Gastroesophageal sphincter (tissue), 4 donors: Measurements from ENCODE around the gene CPT1B. TPM values are rescaled to one million over a fixed set of nuclear protein-coding genes. Genes with fewer than 3 reads are reported as not detected.

Source experiments
- ATAC-seq: fragments of 150-250 bp; one replicate; pipeline ENCODE4 v1.9.1; 2016; ENCODE audit warnings: mild to moderate bottlenecking, moderate library complexity
- H3K27ac ChIP-seq, 4 donors: fragments of 200-600 bp; sonication (generic) in 3 of 4; 1 replicate in 3 of 4; 2 replicates in 1 of 4; pipeline ENCODE4 v1.5.1; 2016 to 2019
- H3K27me3 ChIP-seq: fragments of 200-600 bp; sonication (generic); one replicate; pipeline ENCODE4 v1.5.1; 2019
- H3K36me3 ChIP-seq, 2 donors: fragments of 200-600 bp; sonication (generic); one replicate each; pipeline ENCODE4 v1.5.1; 2019; ENCODE audit warnings: control low read depth in 1 of 2
- H3K4me1 ChIP-seq, 3 donors: fragments of 200-600 bp; sonication (generic); 1 replicate in 2 of 3; 2 replicates in 1 of 3; pipeline ENCODE4 v1.5.1; 2016 to 2019; ENCODE audit warnings: control low read depth in 2 of 3
- H3K4me3 ChIP-seq, 2 donors: fragments of 200-600 bp; sonication (generic); one replicate each; pipeline ENCODE4 v1.5.1; 2019; ENCODE audit warnings: mild to moderate bottlenecking in 1 of 2, moderate library complexity in 1 of 2
- H3K9me3 ChIP-seq, 3 donors: fragments of 200-600 bp; sonication (generic); one replicate each; pipeline ENCODE4 v1.5.1; 2017 to 2019; ENCODE audit warnings: control low read depth in 2 of 3
- CTCF ChIP-seq, 4 experiments: fragments of 200-600 bp in 2 of 4; fragments of 450-650 bp in 2 of 4; sonication (generic) in 1 of 4; IDR thresholded peaks; one replicate each; pipeline ENCODE4 v1.5.1; 2017 to 2019; ENCODE audit warnings: antibody characterized with exemption in 4 of 4, mild to moderate bottlenecking in 2 of 4, moderate library complexity in 2 of 4
- EP300 ChIP-seq: sonication (generic); formaldehyde crosslinking; IDR thresholded peaks from one replicate; pipeline ENCODE4 v1.6.1; 2017; ENCODE audit warnings: antibody characterized with exemption, mild to moderate bottlenecking
- POLR2A ChIP-seq, 2 donors: fragments of 450-650 bp; IDR thresholded peaks; one replicate each; pipeline ENCODE4 v1.6.1; 2017; ENCODE audit warnings: antibody characterized with exemption in 2 of 2, mild to moderate bottlenecking in 2 of 2, moderate library complexity in 1 of 2
- POLR2AphosphoS5 ChIP-seq: sonication (generic); formaldehyde crosslinking; IDR thresholded peaks from one replicate; pipeline ENCODE4 v1.6.1; 2017; ENCODE audit warnings: antibody characterized with exemption
- WGBS, 2 donors: methylation state at CpG; one replicate each; pipeline ENCODE4 v1.1.5; 2018; ENCODE audit warnings: low coverage in 1 of 2; 5-methylcytosine and 5-hydroxymethylcytosine counted together
- total RNA-seq, 4 donors: library from RNA; depleted of rRNA; stranded (reverse); fragments of >200 nt; gene quantifications; one replicate each; pipeline ENCODE4 v1.1.0, GENCODE V29; 2016

CPT1B gene
- total RNA-seq, 4 donors from 2014 or later, result 3.1 to 13.4 (median 6.5) TPM

- peaks cover 0 to 7% (median 0%) of the 10 kb centered on the region in 3 donors for H3K4me1 ChIP-seq
- peaks cover 91% of the 10 kb centered on the region for H3K27me3 ChIP-seq
- no peak for TF ChIP-seq POLR2AphosphoS5
- TF ChIP-seq POLR2A (IDR thresholded peaks at IDR 0.05), result no peak
- no peaks in the 10 kb centered on the region for H3K9me3 ChIP-seq
- H3K27ac ChIP-seq, result no peak overlapping the region
- WGBS, 2 donors, result 63 to 70% methylated on average over 4 of the region's 6 CpGs
- H3K4me3 ChIP-seq, result no peak overlapping the region
- H3K36me3 ChIP-seq, result peaks cover 0 to 6% of the 10 kb centered on the region in 2 donors
- ATAC-seq, result no peak
Measured at GRCh38 chr22:50607659-50608020, 29.4 kb upstream of the CPT1B start.

GRCh38 chr22:50606946-50607658 is 28.9 kb upstream of the CPT1B start:
- no peak overlapping the region for H3K27ac ChIP-seq
- peaks cover 0 to 6% of the 10 kb centered on the region in 2 donors for H3K36me3 ChIP-seq
- no peak for ATAC-seq
- 79 to 80% methylated on average over 2 to 5 of the region's 18 CpGs for WGBS, 2 donors
- no peaks in the 10 kb centered on the region for H3K9me3 ChIP-seq
- H3K4me1 ChIP-seq, result peaks cover 0 to 7% (median 0%) of the 10 kb centered on the region in 3 donors
- peaks cover 91% of the 10 kb centered on the region for H3K27me3 ChIP-seq
- no peak for TF ChIP-seq POLR2A (IDR thresholded peaks at IDR 0.05)
- no peak for TF ChIP-seq EP300
- TF ChIP-seq CTCF (IDR thresholded peaks at IDR 0.05), result no peak
- no peak for TF ChIP-seq POLR2AphosphoS5
- H3K4me3 ChIP-seq, result no peak overlapping the region

GRCh38 chr22:50606165-50606945 is 28.1 kb upstream of the CPT1B start:
- H3K9me3 ChIP-seq, result no peaks in the 10 kb centered on the region
- no peak overlapping the region for H3K4me3 ChIP-seq
- TF ChIP-seq POLR2AphosphoS5 (no peak), EP300 (no peak), POLR2A (IDR thresholded peaks at IDR 0.05) (no peak), CTCF (IDR thresholded peaks at IDR 0.05) (no peak)
- 69 to 82% methylated on average over 2 of the region's 19 CpGs for WGBS, 2 donors
- no peak overlapping the region for H3K27ac ChIP-seq
- H3K36me3 ChIP-seq, result peaks cover 0 to 6% of the 10 kb centered on the region in 2 donors
- H3K4me1 ChIP-seq, result peaks cover 0 to 8% (median 0%) of the 10 kb centered on the region in 3 donors
- H3K27me3 ChIP-seq, result peaks cover 95% of the 10 kb centered on the region
- no peak for ATAC-seq

- ATAC-seq, result no peak
- Histone ChIP-seq H3K4me1 (peaks cover 0 to 15% (median 0%) of the 10 kb centered on the region in 3 donors), H3K27me3 (peaks cover 95% of the 10 kb centered on the region), H3K9me3 (no peaks in the 10 kb centered on the region), H3K4me3 (no peak overlapping the region), H3K27ac (no peak overlapping the region), H3K36me3 (peaks cover 0 to 6% of the 10 kb centered on the region in 2 donors)
- no CpG with 5 or more reads among the region's 20 CpGs for WGBS, 2 donors
- TF ChIP-seq EP300 (no peak), CTCF (IDR thresholded peaks at IDR 0.05) (no peak), POLR2AphosphoS5 (no peak)
Measured at GRCh38 chr22:50605613-50606074, 27.4 kb upstream of the CPT1B start.

- Histone ChIP-seq H3K27me3 (peaks cover 95% of the 10 kb centered on the region), H3K9me3 (no peaks in the 10 kb centered on the region), H3K4me1 (peaks cover 0 to 21% (median 0%) of the 10 kb centered on the region in 3 donors), H3K4me3 (no peak overlapping the region), H3K27ac (no peak overlapping the region), H3K36me3 (peaks cover 0 to 6% of the 10 kb centered on the region in 2 donors)
- no peak for ATAC-seq
- TF ChIP-seq EP300 (no peak), POLR2A (IDR thresholded peaks at IDR 0.05) (no peak), CTCF (IDR thresholded peaks at IDR 0.05) (no peak), POLR2AphosphoS5 (no peak)
- WGBS, 2 donors, result 93% methylated on average over 3 of the region's 23 CpGs; no CpG with 5 or more reads in 1 of the 2 donors
Measured at GRCh38 chr22:50605002-50605612, 26.9 kb upstream of the CPT1B start.
